Upper lobe of right lung (tissue), 1 donor: ENCODE measurements around the gene CCND3. TPM values are rescaled to one million over a fixed set of nuclear protein-coding genes. Genes with fewer than 3 reads are reported as not detected.

ENCODE experiments used
- ATAC-seq: fragments of 200-7000 bp; cut with Tn5 transposase; one replicate; pipeline ENCODE4 v1.9.1; 2020; ENCODE audit warnings: mild to moderate bottlenecking, moderate library complexity
- DNase-seq: peaks from one replicate; pipeline ENCODE4 v3.0.0-alpha.2; 2020
- H3K27ac ChIP-seq: fragments of 200-600 bp; one replicate; pipeline ENCODE4 v1.8.0; 2022
- H3K27me3 ChIP-seq: fragments of 200-600 bp; one replicate; pipeline ENCODE4 v1.8.0; 2022; ENCODE audit warnings: mild to moderate bottlenecking
- H3K36me3 ChIP-seq: fragments of 200-600 bp; one replicate; pipeline ENCODE4 v1.8.0; 2022
- H3K4me1 ChIP-seq: fragments of 200-600 bp; one replicate; pipeline ENCODE4 v1.8.0; 2022
- H3K4me3 ChIP-seq: fragments of 200-600 bp; one replicate; pipeline ENCODE4 v1.8.0; 2022; ENCODE audit warnings: mild to moderate bottlenecking
- H3K9me3 ChIP-seq: fragments of 200-600 bp; one replicate; pipeline ENCODE4 v1.8.0; 2022
- CTCF ChIP-seq: fragments of 200-600 bp; IDR thresholded peaks from one replicate; pipeline ENCODE4 v1.8.0; 2022; ENCODE audit warnings: antibody characterized with exemption
- intact Hi-C: fragments of 100-400 bp; cut with DNase I; formaldehyde crosslinking; loops from one replicate; pipeline ENCODE4 v1.11.0; 2022
- total RNA-seq: library from RNA; stranded (reverse); fragmentation: NEBNext Ultra II Directional; extraction: Animal tissue kit (Norgen Biotek cat#: 25700); gene quantifications from one replicate; pipeline ENCODE4 v1.2.1, GENCODE V29; 2021
- donor health status: DM: no; HTN: yes; CAD: no; lungs with severe emphysema.

CCND3 gene
- total RNA-seq, 1 donor from 2014 or later = 186 TPM

- H3K4me1 ChIP-seq = peaks cover 8% of the 10 kb centered on the region
- no peak overlapping the region for H3K27ac ChIP-seq
- H3K9me3 ChIP-seq = no peaks in the 10 kb centered on the region
- TF ChIP-seq CTCF = no peak
- intact Hi-C loops = no loop called here
- H3K36me3 ChIP-seq = peaks cover 25% of the 10 kb centered on the region
- DNase-seq = no peak
- no peak overlapping the region for H3K4me3 ChIP-seq
- no peaks in the 10 kb centered on the region for H3K27me3 ChIP-seq
- no peak for ATAC-seq
Measured at GRCh38 chr6:41900861-41901260, 40.7 kb downstream of the CCND3 start.

GRCh38 chr6:41896281-41896680 is 45.3 kb downstream of the CCND3 start:
- peak overlapping the region; percentile 83 for H3K27ac ChIP-seq
- TF ChIP-seq CTCF = no peak
- H3K4me3 ChIP-seq = peak overlapping the region; percentile 95
- H3K27me3 ChIP-seq = no peaks in the 10 kb centered on the region
- intact Hi-C loops = no loop called here
- peaks cover 14% of the 10 kb centered on the region for H3K4me1 ChIP-seq
- ATAC-seq (no peak), DNase-seq (no peak)
- H3K36me3 ChIP-seq = peaks cover 7% of the 10 kb centered on the region
- no peaks in the 10 kb centered on the region for H3K9me3 ChIP-seq

GRCh38 chr6:41895300-41896233 is 46.0 kb downstream of the CCND3 start, which contains the start of gene USP49:
TSS of gene USP49 (minus strand) at chr6:41895375. CDS start at chr6:41806983, 88,392 bp downstream.
- Histone ChIP-seq H3K4me3 (peak within 1 kb of the TSS; percentile 95), H3K9me3 (no peaks in the 10 kb centered on the region), H3K4me1 (peaks cover 14% of the 10 kb centered on the region), H3K27me3 (no peaks in the 10 kb centered on the region), H3K27ac (peak within 1 kb of the TSS; percentile 83), H3K36me3 (peaks cover 7% of the 10 kb centered on the region)
- no peak for TF ChIP-seq CTCF
- ATAC-seq = peak; percentile 99
- peak; percentile 96 for DNase-seq
- intact Hi-C loops = no loop called here

GRCh38 chr6:41894366-41895299 is 47.0 kb downstream of the CCND3 start:
- TF ChIP-seq CTCF = no peak
- Histone ChIP-seq H3K27ac (no peak overlapping the region), H3K36me3 (peaks cover under 1% of the 10 kb centered on the region), H3K9me3 (no peaks in the 10 kb centered on the region), H3K4me1 (peaks cover 14% of the 10 kb centered on the region), H3K27me3 (no peaks in the 10 kb centered on the region), H3K4me3 (peak overlapping the region; percentile 95)
- intact Hi-C loops = no loop called here
- ATAC-seq (peak; percentile 63), DNase-seq (no peak)

GRCh38 chr6:41892921-41893564 is 48.6 kb downstream of the CCND3 start:
- intact Hi-C loops = no loop called here
- H3K4me1 ChIP-seq = peaks cover 14% of the 10 kb centered on the region
- H3K4me3 ChIP-seq = no peak overlapping the region
- H3K27me3 ChIP-seq = no peaks in the 10 kb centered on the region
- no peak for TF ChIP-seq CTCF
- DNase-seq (no peak), ATAC-seq (no peak)
- H3K27ac ChIP-seq = no peak overlapping the region
- H3K9me3 ChIP-seq = no peaks in the 10 kb centered on the region
- no peaks in the 10 kb centered on the region for H3K36me3 ChIP-seq
